LNCAP (cell line): ENCODE results near the gene JAZF1.

Experiments
- TF ChIP-seq, protein P1 (sequence below): fragments of 450-650 bp; IDR thresholded peaks from 2 replicates; pipeline ENCODE4 v1.5.1; 2017; ENCODE audit warnings: mild to moderate bottlenecking

JAZF1 gene

DNA sequence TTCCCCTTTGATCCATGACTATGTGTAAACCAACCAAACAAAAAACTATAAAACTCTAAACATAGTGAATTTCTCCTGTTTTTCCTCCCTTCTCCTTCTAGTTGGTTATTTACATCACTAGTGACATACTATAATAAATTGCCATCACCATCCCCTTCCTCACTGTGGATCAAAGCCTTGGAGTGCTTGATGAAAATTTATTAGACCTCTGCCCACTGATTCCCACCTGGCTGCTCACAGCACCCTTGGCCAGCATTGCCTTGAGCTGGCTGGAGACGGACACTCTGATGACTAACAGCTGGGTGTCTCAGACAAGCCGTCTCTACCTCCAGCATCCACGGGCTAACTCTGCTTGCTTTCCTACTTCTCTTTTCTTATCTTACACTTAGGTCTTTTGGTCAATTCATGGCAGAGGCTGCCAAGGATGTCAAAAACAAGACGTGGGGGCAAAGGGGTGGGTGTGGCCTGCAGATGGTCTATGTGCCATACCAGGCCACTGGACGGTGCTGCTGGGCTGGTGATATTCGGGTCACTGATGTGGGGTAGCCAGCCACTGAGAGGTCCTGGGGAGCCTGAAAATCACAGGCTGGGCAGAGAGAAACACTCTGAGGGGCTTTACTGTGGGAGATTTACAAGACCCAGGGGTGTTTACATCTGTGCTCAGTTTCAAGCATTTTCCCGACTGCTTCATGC, 232.9 kb downstream of the JAZF1 start:
- TF ChIP-seq, protein P1, sequence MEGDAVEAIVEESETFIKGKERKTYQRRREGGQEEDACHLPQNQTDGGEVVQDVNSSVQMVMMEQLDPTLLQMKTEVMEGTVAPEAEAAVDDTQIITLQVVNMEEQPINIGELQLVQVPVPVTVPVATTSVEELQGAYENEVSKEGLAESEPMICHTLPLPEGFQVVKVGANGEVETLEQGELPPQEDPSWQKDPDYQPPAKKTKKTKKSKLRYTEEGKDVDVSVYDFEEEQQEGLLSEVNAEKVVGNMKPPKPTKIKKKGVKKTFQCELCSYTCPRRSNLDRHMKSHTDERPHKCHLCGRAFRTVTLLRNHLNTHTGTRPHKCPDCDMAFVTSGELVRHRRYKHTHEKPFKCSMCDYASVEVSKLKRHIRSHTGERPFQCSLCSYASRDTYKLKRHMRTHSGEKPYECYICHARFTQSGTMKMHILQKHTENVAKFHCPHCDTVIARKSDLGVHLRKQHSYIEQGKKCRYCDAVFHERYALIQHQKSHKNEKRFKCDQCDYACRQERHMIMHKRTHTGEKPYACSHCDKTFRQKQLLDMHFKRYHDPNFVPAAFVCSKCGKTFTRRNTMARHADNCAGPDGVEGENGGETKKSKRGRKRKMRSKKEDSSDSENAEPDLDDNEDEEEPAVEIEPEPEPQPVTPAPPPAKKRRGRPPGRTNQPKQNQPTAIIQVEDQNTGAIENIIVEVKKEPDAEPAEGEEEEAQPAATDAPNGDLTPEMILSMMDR, result no peak

GRCh38 chr7:27946351-27946750, 234.2 kb downstream of the JAZF1 start:
- TF ChIP-seq, protein P1, result no peak

- TF ChIP-seq, protein P1, result no peak
Measured at GRCh38 chr7:27945058-27945795, 235.4 kb downstream of the JAZF1 start.

- TF ChIP-seq, protein P1, result no peak
Measured at GRCh38 chr7:27944643-27945042, 236.0 kb downstream of the JAZF1 start.

GRCh38 chr7:27943241-27943640, 237.4 kb downstream of the JAZF1 start:
- TF ChIP-seq, protein P1, result no peak

- TF ChIP-seq, protein P1, result no peak
Measured at GRCh38 chr7:27942711-27943110, 237.9 kb downstream of the JAZF1 start.

DNA sequence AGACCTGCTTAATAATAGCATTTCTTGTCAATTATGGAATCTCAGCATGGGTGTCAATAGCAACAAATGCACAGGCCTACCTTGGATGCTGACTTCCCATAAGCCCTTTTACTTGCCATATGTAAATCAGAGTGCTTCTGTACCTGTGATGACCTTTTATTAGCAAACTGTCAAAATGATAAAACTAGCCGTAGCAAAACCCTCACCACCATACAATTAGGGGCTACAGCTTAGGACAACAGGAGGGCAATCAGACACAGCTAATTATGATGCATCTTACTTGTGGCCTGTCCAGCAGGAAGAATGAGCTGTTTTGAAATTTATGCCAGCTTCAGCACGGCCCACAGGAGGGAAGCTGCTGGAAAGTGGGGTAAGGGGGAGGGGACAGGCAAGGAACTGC, 239.1 kb downstream of the JAZF1 start:
- TF ChIP-seq, protein P1, result no peak
